Measurements from ENCODE around the gene DNAH10.

DNAH10 gene

GRCh38 chr12:123761841-123762714, at the start of gene DNAH10:
Gene DNAH10, plus strand, starts transcription at chr12:123762301. Its CDS starts 36 bp downstream, at chr12:123762337.
- peak; percentile 32 for DNase-seq (ENCODE audit: low read depth)

- peak; percentile 20 for DNase-seq (ENCODE audit: low read depth)
Observed at GRCh38 chr12:123712780-123713319, 49.3 kb upstream of the DNAH10 start.

GRCh38 chr12:123713398-123713797, 48.7 kb upstream of the DNAH10 start:
- peak; percentile 19 for DNase-seq (ENCODE audit: low read depth)

- no peak for DNase-seq (ENCODE audit: low read depth)
Observed at GRCh38 chr12:123713823-123714585, 48.1 kb upstream of the DNAH10 start.

- DNase-seq (ENCODE audit: low read depth), result no peak
Observed at GRCh38 chr12:123715195-123715594, 46.9 kb upstream of the DNAH10 start.

GRCh38 chr12:123717350-123717749, 44.8 kb upstream of the DNAH10 start:
- DNase-seq (ENCODE audit: low read depth), result peak; percentile 24

- DNase-seq (ENCODE audit: low read depth), result no peak
Observed at GRCh38 chr12:123720141-123720814, 41.8 kb upstream of the DNAH10 start.

- no peak for DNase-seq (ENCODE audit: low read depth)
Observed at GRCh38 chr12:123721245-123721644, 40.9 kb upstream of the DNAH10 start.

- DNase-seq (ENCODE audit: low read depth), result no peak
Observed at GRCh38 chr12:123723011-123723410, 39.1 kb upstream of the DNAH10 start.

- no peak for DNase-seq (ENCODE audit: low read depth)
Observed at GRCh38 chr12:123723765-123724164, 38.3 kb upstream of the DNAH10 start.

GRCh38 chr12:123726244-123726643, 35.9 kb upstream of the DNAH10 start:
- no peak for DNase-seq (ENCODE audit: low read depth)

- no peak for DNase-seq (ENCODE audit: low read depth)
Observed at GRCh38 chr12:123726962-123727361, 35.1 kb upstream of the DNAH10 start.

GRCh38 chr12:123727878-123728277, 34.2 kb upstream of the DNAH10 start:
- no peak for DNase-seq (ENCODE audit: low read depth)

- no peak for DNase-seq (ENCODE audit: low read depth)
Observed at GRCh38 chr12:123731596-123731995, 30.5 kb upstream of the DNAH10 start.

GRCh38 chr12:123732251-123732650, 29.9 kb upstream of the DNAH10 start:
- DNase-seq (ENCODE audit: low read depth), result no peak

GRCh38 chr12:123733229-123733628, 28.9 kb upstream of the DNAH10 start:
- no peak for DNase-seq (ENCODE audit: low read depth)

GRCh38 chr12:123734268-123734667, 27.8 kb upstream of the DNAH10 start:
- no peak for DNase-seq (ENCODE audit: low read depth)

GRCh38 chr12:123741937-123742572, 20.0 kb upstream of the DNAH10 start:
- DNase-seq (ENCODE audit: low read depth), result no peak

- DNase-seq (ENCODE audit: low read depth), result no peak
Observed at GRCh38 chr12:123743002-123743401, 19.1 kb upstream of the DNAH10 start.

- DNase-seq (ENCODE audit: low read depth), result no peak
Observed at GRCh38 chr12:123744836-123745235, 17.3 kb upstream of the DNAH10 start.

GRCh38 chr12:123747309-123747708, 14.8 kb upstream of the DNAH10 start:
- DNase-seq (ENCODE audit: low read depth), result no peak

- DNase-seq (ENCODE audit: low read depth), result no peak
Observed at GRCh38 chr12:123748161-123748560, 13.9 kb upstream of the DNAH10 start.
